H1 (cell line): ENCODE measurements around the gene SMARCA4. TPM values are rescaled to one million over a fixed set of nuclear protein-coding genes. Genes with fewer than 3 reads are reported as not detected.

ENCODE experiments used
- ATF3 ChIP-seq: IDR thresholded peaks from 2 replicates; pipeline ENCODE4 v1.6.1; 2011; ENCODE audit warnings: low read depth, mild to moderate bottlenecking, low read length; ENCODE audit not compliant: insufficient read depth
- GABPA ChIP-seq: IDR thresholded peaks from 2 replicates; pipeline ENCODE4 v1.6.1; 2011; ENCODE audit warnings: mild to moderate bottlenecking, low read length, moderate library complexity, borderline replicate concordance; ENCODE audit not compliant: insufficient read depth
- polyA plus RNA-seq, 7 experiments: library from polyadenylated mRNA; depleted of rRNA in 3 of 7; stranded (reverse) in 5 of 7; unstranded in 2 of 7; fragments of >200 nt in 5 of 7; fragments of 200-250 nt in 2 of 7; gene quantifications; 1 replicate in 5 of 7; 2 replicates in 1 of 7; 4 replicates in 1 of 7; pipeline versions ENCODE4 v1.2.1 to v1.2.3, GENCODE V29; 2011 to 2013; ENCODE audit warnings: missing spikeins in 2 of 7, mixed read lengths in 2 of 7
- total RNA-seq: library from RNA; stranded (reverse); fragmentation: NEBNext Ultra II Directional; extraction: Animal tissue kit (Norgen Biotek cat#: 25700); gene quantifications from 2 replicates; pipeline ENCODE4 v1.2.1, GENCODE V29; 2021
- TF ChIP-seq, protein P1 (sequence below), 3 experiments: IDR thresholded peaks; 1 replicate in 2 of 3; 2 replicates in 1 of 3; pipeline versions ENCODE4 v1.5.1 to v1.6.1; 2011; ENCODE audit warnings: low read length in 3 of 3, mild to moderate bottlenecking in 3 of 3, inconsistent platforms in 2 of 3, low read depth in 1 of 3, moderate library complexity in 1 of 3; ENCODE audit not compliant: insufficient read depth in 1 of 3; ENCODE audit errors: control extremely low read depth in 1 of 3

SMARCA4 gene
- total and polyA plus RNA-seq, 2 of the 8 experiments (the other 6 are each of a cell fraction or from before 2014, with no cell fraction given) = 86.4 to 263 TPM

DNA sequence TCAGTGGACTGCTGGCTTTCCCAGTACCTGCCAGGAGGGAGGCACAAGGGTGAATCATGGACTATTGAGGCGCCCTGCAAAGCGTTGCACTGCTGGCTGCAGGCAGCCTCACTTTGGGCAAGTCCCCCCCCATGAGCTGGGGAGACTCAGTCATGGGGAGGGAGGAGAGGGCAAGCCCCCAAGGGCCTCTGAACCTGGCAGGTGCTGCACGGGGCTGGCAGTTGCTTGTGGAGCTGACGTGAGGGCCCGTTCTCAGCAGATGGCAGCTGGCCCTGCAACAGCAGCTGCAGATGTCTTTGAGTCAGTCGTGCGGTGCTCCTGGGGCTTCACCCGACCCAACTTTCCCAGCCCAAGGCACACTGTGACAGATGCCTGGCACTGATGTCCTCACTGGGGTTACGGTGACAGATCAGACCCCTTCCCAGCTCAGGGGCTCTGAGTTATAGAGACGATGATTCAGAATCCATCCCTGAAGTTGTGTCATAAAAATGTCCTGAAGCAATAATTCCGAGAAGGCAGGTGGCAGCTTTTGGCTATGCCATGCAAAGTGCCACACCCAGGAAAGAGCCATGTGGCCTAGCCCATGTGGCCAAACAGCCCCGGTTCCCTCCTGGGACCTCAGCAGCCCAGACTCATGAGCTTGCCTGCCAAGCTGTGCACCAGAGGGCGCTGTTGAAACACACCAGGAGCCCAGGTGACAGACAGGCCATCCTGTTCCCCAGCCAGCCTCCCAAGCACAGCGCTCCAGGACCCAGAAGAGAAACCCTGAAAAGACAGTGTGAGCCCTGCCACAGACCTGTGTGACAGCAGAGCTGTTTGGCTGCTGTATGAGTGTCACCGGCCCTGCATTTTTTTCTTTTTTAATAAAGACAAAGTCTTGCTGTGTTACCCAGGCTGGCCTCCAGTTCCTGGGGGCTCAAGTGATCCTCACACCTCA is 74.9 kb downstream of the SMARCA4 start (continued):
- TF ChIP-seq, protein P1, sequence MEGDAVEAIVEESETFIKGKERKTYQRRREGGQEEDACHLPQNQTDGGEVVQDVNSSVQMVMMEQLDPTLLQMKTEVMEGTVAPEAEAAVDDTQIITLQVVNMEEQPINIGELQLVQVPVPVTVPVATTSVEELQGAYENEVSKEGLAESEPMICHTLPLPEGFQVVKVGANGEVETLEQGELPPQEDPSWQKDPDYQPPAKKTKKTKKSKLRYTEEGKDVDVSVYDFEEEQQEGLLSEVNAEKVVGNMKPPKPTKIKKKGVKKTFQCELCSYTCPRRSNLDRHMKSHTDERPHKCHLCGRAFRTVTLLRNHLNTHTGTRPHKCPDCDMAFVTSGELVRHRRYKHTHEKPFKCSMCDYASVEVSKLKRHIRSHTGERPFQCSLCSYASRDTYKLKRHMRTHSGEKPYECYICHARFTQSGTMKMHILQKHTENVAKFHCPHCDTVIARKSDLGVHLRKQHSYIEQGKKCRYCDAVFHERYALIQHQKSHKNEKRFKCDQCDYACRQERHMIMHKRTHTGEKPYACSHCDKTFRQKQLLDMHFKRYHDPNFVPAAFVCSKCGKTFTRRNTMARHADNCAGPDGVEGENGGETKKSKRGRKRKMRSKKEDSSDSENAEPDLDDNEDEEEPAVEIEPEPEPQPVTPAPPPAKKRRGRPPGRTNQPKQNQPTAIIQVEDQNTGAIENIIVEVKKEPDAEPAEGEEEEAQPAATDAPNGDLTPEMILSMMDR (IDR thresholded peaks at IDR 0.05; ENCODE audit: control extremely low read depth in 1 of 3, insufficient read depth in 1 of 3, low read depth in 1 of 3, low read length in 3 of 3) = peak; percentile 92 to 99 (median 95)
- TF ChIP-seq ATF3 (0 out of 2 replicates have a peak, but pooled peaks have one; percentile 1), GABPA (peak; percentile 79; the same call in 1 of the 2 replicates)
